ENCODE results near the gene RPS4Y1.
"Not testable (repeated sequence)": the region's sequence is repeated elsewhere in the genome, so short reads cannot be mapped to it uniquely, and the experiment has no call there.

Gene RPS4Y1

DNA sequence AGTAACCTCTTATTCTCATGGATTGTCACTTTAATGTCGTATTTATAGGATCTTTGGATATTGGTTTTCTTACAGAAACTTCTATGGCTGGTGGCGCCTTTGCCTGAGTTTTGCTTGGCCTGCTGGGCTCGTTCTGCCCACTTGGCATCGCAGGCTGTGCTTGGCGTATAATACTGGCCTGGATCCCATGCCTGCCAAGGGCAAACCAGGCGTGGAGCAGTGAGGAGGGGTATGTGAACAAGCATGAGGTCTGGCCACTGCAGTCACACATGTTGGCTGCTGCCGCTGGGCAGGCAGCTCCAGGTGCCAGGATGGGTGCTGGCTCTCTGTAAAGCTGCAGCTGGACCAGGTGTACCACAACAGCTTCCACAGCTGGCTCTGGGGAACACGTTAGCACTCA, 26.1 kb downstream of the RPS4Y1 start:
- Histone ChIP-seq H3F3A (ENCODE audit: low read depth) (no peaks in the 10 kb centered on the region), H3K9ac (ENCODE audit: low read depth, low read length, poor library complexity, severe bottlenecking) (no peak overlapping the region), H3K4me1 (ENCODE audit: insufficient read depth, low read length, poor library complexity, severe bottlenecking) (no peaks in the 10 kb centered on the region), H3K36me3 (ENCODE audit: insufficient read depth, low read length) (no peaks in the 10 kb centered on the region), H4K20me1 (ENCODE audit: insufficient read depth, low read length, poor library complexity, severe bottlenecking) (no peaks in the 10 kb centered on the region), H3K9me3 (ENCODE audit: insufficient read depth, low read depth, low read length) (no peaks in the 10 kb centered on the region), H3K9me2 (replicated peaks; ENCODE audit: low read depth, low read length) (no peaks in the 10 kb centered on the region), H2AFZ (ENCODE audit: low read length) (no peak overlapping the region), H3K79me2 (ENCODE audit: insufficient read depth, low read length) (no peaks in the 10 kb centered on the region), H3K4me3 (ENCODE audit: low read length, poor library complexity, severe bottlenecking) (no peak overlapping the region), H3K27me3 (ENCODE audit: insufficient read depth, low read length, poor library complexity, severe bottlenecking) (no peaks in the 10 kb centered on the region), H3K4me2 (ENCODE audit: low read depth, low read length, poor library complexity, severe bottlenecking) (no peak overlapping the region)
- TF ChIP-seq CTCF (conservative IDR thresholded peaks at IDR 0.05; ENCODE audit: low read length) (no peak), EZH2phosphoT487 (IDR thresholded peaks at IDR 0.05; ENCODE audit: borderline replicate concordance) (no peak)

DNA sequence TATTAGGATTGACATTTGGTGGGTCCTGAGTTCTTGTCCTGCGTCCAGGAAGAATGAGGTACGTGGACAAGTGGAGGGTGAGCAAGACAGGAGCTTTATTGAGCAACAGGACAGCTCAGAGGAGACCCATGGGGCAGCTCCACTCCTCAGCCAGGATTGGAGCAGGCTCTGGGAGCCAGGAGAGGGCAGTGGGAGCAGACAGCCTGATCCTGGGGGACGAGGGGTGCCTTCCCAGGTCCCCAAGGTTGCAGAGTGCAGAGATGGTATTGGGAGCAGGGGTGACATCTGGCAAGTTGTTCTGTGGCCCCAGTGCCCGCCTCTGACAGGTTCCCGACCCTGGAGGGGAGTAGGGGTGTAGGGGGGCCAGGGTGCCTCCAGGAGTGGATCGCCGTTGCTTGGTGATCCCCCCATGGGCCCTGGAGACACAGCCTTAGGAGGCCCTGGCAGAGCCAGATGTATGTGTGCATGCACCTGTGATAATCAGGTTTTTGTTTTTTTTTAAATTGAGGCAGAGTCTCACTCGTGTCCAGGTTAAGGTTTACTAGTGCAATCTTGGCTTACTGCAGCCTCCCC, 26.7 kb downstream of the RPS4Y1 start:
- H3K4me3 ChIP-seq (ENCODE audit: low read length, poor library complexity, severe bottlenecking): no peak overlapping the region
- no peak overlapping the region for H3K9ac ChIP-seq (ENCODE audit: low read depth, low read length, poor library complexity, severe bottlenecking)
- no peak for TF ChIP-seq EZH2phosphoT487 (IDR thresholded peaks at IDR 0.05; ENCODE audit: borderline replicate concordance)
- no peaks in the 10 kb centered on the region for H3K4me1 ChIP-seq (ENCODE audit: insufficient read depth, low read length, poor library complexity, severe bottlenecking)
- no peaks in the 10 kb centered on the region for H3K9me3 ChIP-seq (ENCODE audit: insufficient read depth, low read depth, low read length)
- no peak overlapping the region for H3K4me2 ChIP-seq (ENCODE audit: low read depth, low read length, poor library complexity, severe bottlenecking)
- H3F3A ChIP-seq (ENCODE audit: low read depth): no peaks in the 10 kb centered on the region
- no peaks in the 10 kb centered on the region for H3K36me3 ChIP-seq (ENCODE audit: insufficient read depth, low read length)
- H3K27me3 ChIP-seq (ENCODE audit: insufficient read depth, low read length, poor library complexity, severe bottlenecking): no peaks in the 10 kb centered on the region
- no peak overlapping the region for H2AFZ ChIP-seq (ENCODE audit: low read length)
- H3K9me2 ChIP-seq (replicated peaks; ENCODE audit: low read depth, low read length): no peaks in the 10 kb centered on the region
- no peaks in the 10 kb centered on the region for H3K79me2 ChIP-seq (ENCODE audit: insufficient read depth, low read length)
- H4K20me1 ChIP-seq (ENCODE audit: insufficient read depth, low read length, poor library complexity, severe bottlenecking): no peaks in the 10 kb centered on the region

DNA sequence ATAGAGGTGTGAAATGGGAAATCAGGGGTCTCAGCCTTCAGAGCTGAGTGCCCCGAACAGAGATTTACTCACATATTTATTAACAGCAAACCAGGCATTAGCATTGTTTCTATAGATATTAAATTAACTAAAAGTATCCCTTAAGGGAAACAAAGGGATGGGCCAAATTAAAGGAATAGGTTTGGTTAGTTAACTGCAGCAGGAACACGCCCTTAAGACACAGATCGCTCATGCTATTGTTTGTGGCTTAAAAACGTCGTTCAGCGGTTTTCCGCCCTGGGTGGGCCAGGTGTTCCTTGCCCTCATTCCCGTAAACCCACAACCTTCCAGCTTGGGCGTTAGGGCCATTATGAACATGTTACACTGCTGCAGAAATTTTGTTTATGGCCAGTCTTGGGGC, 30.8 kb downstream of the RPS4Y1 start:
- not testable (repeated sequence) for H3K4me1 ChIP-seq (ENCODE audit: insufficient read depth, low read length, poor library complexity, severe bottlenecking); H3K79me2 ChIP-seq (ENCODE audit: insufficient read depth, low read length); H3K4me2 ChIP-seq (ENCODE audit: low read depth, low read length, poor library complexity, severe bottlenecking); H3K9ac ChIP-seq (ENCODE audit: low read depth, low read length, poor library complexity, severe bottlenecking); H3K9me3 ChIP-seq (ENCODE audit: insufficient read depth, low read depth, low read length); H3K4me3 ChIP-seq (ENCODE audit: low read length, poor library complexity, severe bottlenecking); H2AFZ ChIP-seq (ENCODE audit: low read length); H3K36me3 ChIP-seq (ENCODE audit: insufficient read depth, low read length); H3K27me3 ChIP-seq (ENCODE audit: insufficient read depth, low read length, poor library complexity, severe bottlenecking); H4K20me1 ChIP-seq (ENCODE audit: insufficient read depth, low read length, poor library complexity, severe bottlenecking); H3F3A ChIP-seq (ENCODE audit: low read depth); H3K9me2 ChIP-seq (replicated peaks; ENCODE audit: low read depth, low read length)

GRCh38 chrY:2874211-2874610, 32.8 kb downstream of the RPS4Y1 start:
- no peaks in the 10 kb centered on the region for H3K27me3 ChIP-seq (ENCODE audit: insufficient read depth, low read length, poor library complexity, severe bottlenecking)
- TF ChIP-seq CTCF (conservative IDR thresholded peaks at IDR 0.05; ENCODE audit: low read length) (no peak), EZH2phosphoT487 (IDR thresholded peaks at IDR 0.05; ENCODE audit: borderline replicate concordance) (no peak)
- no peaks in the 10 kb centered on the region for H3K9me2 ChIP-seq (replicated peaks; ENCODE audit: low read depth, low read length)
- no peak overlapping the region for H3K9ac ChIP-seq (ENCODE audit: low read depth, low read length, poor library complexity, severe bottlenecking)
- no peaks in the 10 kb centered on the region for H3K9me3 ChIP-seq (ENCODE audit: insufficient read depth, low read depth, low read length)
- no peak overlapping the region for H2AFZ ChIP-seq (ENCODE audit: low read length)
- no peak overlapping the region for H3K4me2 ChIP-seq (ENCODE audit: low read depth, low read length, poor library complexity, severe bottlenecking)
- no peaks in the 10 kb centered on the region for H4K20me1 ChIP-seq (ENCODE audit: insufficient read depth, low read length, poor library complexity, severe bottlenecking)
- H3K36me3 ChIP-seq (ENCODE audit: insufficient read depth, low read length): no peaks in the 10 kb centered on the region
- H3F3A ChIP-seq (ENCODE audit: low read depth): no peaks in the 10 kb centered on the region
- no peaks in the 10 kb centered on the region for H3K4me1 ChIP-seq (ENCODE audit: insufficient read depth, low read length, poor library complexity, severe bottlenecking)
- no peaks in the 10 kb centered on the region for H3K79me2 ChIP-seq (ENCODE audit: insufficient read depth, low read length)
- H3K4me3 ChIP-seq (ENCODE audit: low read length, poor library complexity, severe bottlenecking): no peak overlapping the region

All from Loucy (cell line).